Spleen (tissue), 7 donors: ENCODE data around the gene REPS2.

Source experiments
- POLR2A ChIP-seq, 3 donors: fragments of 450-650 bp; IDR thresholded peaks; one replicate each; pipeline ENCODE4 v1.5.1; 2017; ENCODE audit warnings: antibody characterized with exemption in 3 of 3, mild to moderate bottlenecking in 1 of 3
- TF ChIP-seq, protein P1 (sequence below), 11 experiments: fragments of 200-600 bp in 7 of 11; fragments of 450-650 bp in 4 of 11; sonication (generic) in 4 of 11; IDR thresholded peaks in 8 of 11; conservative IDR thresholded peaks in 3 of 11; 1 replicate in 7 of 11; 2 replicates in 4 of 11; pipeline versions ENCODE4 v1.4.0 to v1.8.0; 2016 to 2021; ENCODE audit warnings: antibody characterized with exemption in 11 of 11, inconsistent platforms in 4 of 11, mild to moderate bottlenecking in 1 of 11
- donor health status: DM: no; HTN: no; CAD: no; lungs with moderate emphysema.
- donor health status: DM: no; HTN: no; CAD: no.
- donor health status: DM: no; HTN: no; CAD: no.

DNA sequence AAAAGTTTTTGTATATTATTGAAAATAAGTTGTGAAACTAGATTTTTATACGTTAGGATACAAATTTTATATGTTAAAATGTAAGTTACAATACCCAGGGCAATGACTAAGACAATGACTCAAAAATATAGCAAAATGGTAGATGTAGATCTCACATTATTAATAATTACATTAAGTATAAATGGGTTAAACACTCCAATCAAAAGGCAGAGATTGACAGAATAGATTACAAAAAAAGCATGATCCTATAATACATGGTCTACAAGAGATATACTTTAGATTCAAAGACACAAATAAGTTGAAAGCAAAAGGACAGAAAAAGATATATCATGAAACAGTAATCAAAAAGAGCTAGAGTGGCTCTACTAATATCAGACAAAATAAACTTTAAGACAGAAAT, 217.6 kb downstream of the REPS2 start:
- TF ChIP-seq, protein P1, sequence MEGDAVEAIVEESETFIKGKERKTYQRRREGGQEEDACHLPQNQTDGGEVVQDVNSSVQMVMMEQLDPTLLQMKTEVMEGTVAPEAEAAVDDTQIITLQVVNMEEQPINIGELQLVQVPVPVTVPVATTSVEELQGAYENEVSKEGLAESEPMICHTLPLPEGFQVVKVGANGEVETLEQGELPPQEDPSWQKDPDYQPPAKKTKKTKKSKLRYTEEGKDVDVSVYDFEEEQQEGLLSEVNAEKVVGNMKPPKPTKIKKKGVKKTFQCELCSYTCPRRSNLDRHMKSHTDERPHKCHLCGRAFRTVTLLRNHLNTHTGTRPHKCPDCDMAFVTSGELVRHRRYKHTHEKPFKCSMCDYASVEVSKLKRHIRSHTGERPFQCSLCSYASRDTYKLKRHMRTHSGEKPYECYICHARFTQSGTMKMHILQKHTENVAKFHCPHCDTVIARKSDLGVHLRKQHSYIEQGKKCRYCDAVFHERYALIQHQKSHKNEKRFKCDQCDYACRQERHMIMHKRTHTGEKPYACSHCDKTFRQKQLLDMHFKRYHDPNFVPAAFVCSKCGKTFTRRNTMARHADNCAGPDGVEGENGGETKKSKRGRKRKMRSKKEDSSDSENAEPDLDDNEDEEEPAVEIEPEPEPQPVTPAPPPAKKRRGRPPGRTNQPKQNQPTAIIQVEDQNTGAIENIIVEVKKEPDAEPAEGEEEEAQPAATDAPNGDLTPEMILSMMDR (IDR thresholded peaks at IDR 0.05 in 8 of 11, conservative IDR thresholded peaks at IDR 0.05 in 3 of 11): no peak
- TF ChIP-seq POLR2A (IDR thresholded peaks at IDR 0.05): no peak
